GM04503 (cell line): ENCODE results near the gene TSPAN6.

Source experiments
- DNase-seq: peaks from one replicate; pipeline ENCODE4 v3.0.0-alpha.2; 2012; ENCODE audit warnings: low read depth

The TSPAN6 gene

GRCh38 chrX:100584611-100585010, 52.0 kb downstream of the TSPAN6 start, which contains the start of gene TNMD:
Gene TNMD (plus strand): TSS chrX:100584936. CDS start chrX:100585019, 83 bp downstream.
- DNase-seq, result no peak
